Thoracic aorta (tissue), 2 donors: ENCODE data around the gene GPR107. TPM values are rescaled to one million over a fixed set of nuclear protein-coding genes. Genes with fewer than 3 reads are reported as not detected.
A peak's percentile ranks its signal among the peaks of the same experiment; 100 is the strongest.

Experiments
- ATAC-seq: fragments of 150-250 bp; one replicate; pipeline ENCODE4 v1.8.0; 2017; ENCODE audit warnings: low read depth; ENCODE audit not compliant: insufficient number of reproducible peaks, low FRiP score
- DNase-seq: peaks from one replicate; pipeline ENCODE4 v3.0.0-alpha.2; 2020; ENCODE audit warnings: low spot score
- H3K27ac ChIP-seq, 2 donors: fragments of 200-600 bp; sonication (generic); 1 replicate in 1 of 2; 2 replicates in 1 of 2; pipeline ENCODE4 v1.5.1; 2016; ENCODE audit warnings: mild to moderate bottlenecking in 2 of 2, moderate library complexity in 2 of 2
- H3K27me3 ChIP-seq: fragments of 200-600 bp; sonication (generic); replicated peaks from 2 replicates; pipeline ENCODE4 v1.6.0; 2016; ENCODE audit warnings: mild to moderate bottlenecking; ENCODE audit not compliant: insufficient read depth
- H3K36me3 ChIP-seq: fragments of 200-600 bp; sonication (generic); one replicate; pipeline ENCODE4 v1.5.1; 2016
- H3K4me1 ChIP-seq, 2 donors: fragments of 200-600 bp; sonication (generic); 1 replicate in 1 of 2; 2 replicates in 1 of 2; pipeline versions ENCODE4 v1.5.1 to v1.6.0; 2016; ENCODE audit warnings: low read depth in 2 of 2, mild to moderate bottlenecking in 1 of 2; ENCODE audit not compliant: control insufficient read depth in 1 of 2
- H3K4me3 ChIP-seq: fragments of 200-600 bp; sonication (generic); 2 replicates; pipeline ENCODE4 v1.5.1; 2016; ENCODE audit warnings: mild to moderate bottlenecking
- H3K9me3 ChIP-seq: fragments of 200-600 bp; sonication (generic); 2 replicates; pipeline ENCODE4 v1.5.1; 2016
- CTCF ChIP-seq: fragments of 200-600 bp; sonication (generic); IDR thresholded peaks from one replicate; pipeline ENCODE4 v1.5.1; 2019; ENCODE audit warnings: antibody characterized with exemption
- total RNA-seq, 2 donors: library from RNA; depleted of rRNA; stranded (reverse); fragments of >200 nt; gene quantifications; one replicate each; pipeline versions ENCODE4 v1.1.0 to v1.2.3, GENCODE V29; 2016

Gene GPR107
- total RNA-seq, 2 donors from 2014 or later = 47.5 to 51.9 TPM

- no peak for TF ChIP-seq CTCF
- ATAC-seq = no peak
- H3K27ac ChIP-seq = peak overlapping the region; percentile 46 to 52
Measured at GRCh38 chr9:130118841-130119518, 65.3 kb downstream of the GPR107 start.

GRCh38 chr9:130119519-130120298 is 66.0 kb downstream of the GPR107 start:
- peaks cover 5 to 26% of the 10 kb centered on the region in 2 donors for H3K4me1 ChIP-seq
- H3K27ac ChIP-seq = no peak overlapping the region
- DNase-seq (no peak), ATAC-seq (no peak)
- H3K27me3 ChIP-seq = no peaks in the 10 kb centered on the region
- peaks cover 8% of the 10 kb centered on the region for H3K36me3 ChIP-seq
- no peak for TF ChIP-seq CTCF
- no peak overlapping the region for H3K4me3 ChIP-seq
- no peaks in the 10 kb centered on the region for H3K9me3 ChIP-seq

More at GRCh38 chr9:130118841-130119518, 65.3 kb downstream of the GPR107 start:
- H3K9me3 ChIP-seq = no peaks in the 10 kb centered on the region
- DNase-seq = no peak
- H3K36me3 ChIP-seq = peaks cover 8% of the 10 kb centered on the region
- H3K4me1 ChIP-seq = peaks cover 5 to 26% of the 10 kb centered on the region in 2 donors
- H3K4me3 ChIP-seq = no peak overlapping the region
- H3K27me3 ChIP-seq = no peaks in the 10 kb centered on the region

- Histone ChIP-seq H3K36me3 (peaks cover 8% of the 10 kb centered on the region), H3K4me1 (peaks cover 5 to 26% of the 10 kb centered on the region in 2 donors), H3K27me3 (no peaks in the 10 kb centered on the region), H3K27ac (no peak overlapping the region), H3K9me3 (no peaks in the 10 kb centered on the region), H3K4me3 (no peak overlapping the region)
- DNase-seq (no peak), ATAC-seq (no peak)
- TF ChIP-seq CTCF = no peak
Measured at GRCh38 chr9:130120299-130120587, 66.5 kb downstream of the GPR107 start.

- ATAC-seq = no peak
- H3K36me3 ChIP-seq = peaks cover 6% of the 10 kb centered on the region
Measured at GRCh38 chr9:130120832-130121231, 67.1 kb downstream of the GPR107 start.

More at GRCh38 chr9:130120832-130121231, 67.1 kb downstream of the GPR107 start:
- DNase-seq = no peak
- Histone ChIP-seq H3K27ac (no peak overlapping the region), H3K4me1 (peaks cover 5 to 26% of the 10 kb centered on the region in 2 donors), H3K27me3 (no peaks in the 10 kb centered on the region), H3K9me3 (no peaks in the 10 kb centered on the region), H3K4me3 (no peak overlapping the region)
- no peak for TF ChIP-seq CTCF
